ENCODE results near the gene USF2.

DNA sequence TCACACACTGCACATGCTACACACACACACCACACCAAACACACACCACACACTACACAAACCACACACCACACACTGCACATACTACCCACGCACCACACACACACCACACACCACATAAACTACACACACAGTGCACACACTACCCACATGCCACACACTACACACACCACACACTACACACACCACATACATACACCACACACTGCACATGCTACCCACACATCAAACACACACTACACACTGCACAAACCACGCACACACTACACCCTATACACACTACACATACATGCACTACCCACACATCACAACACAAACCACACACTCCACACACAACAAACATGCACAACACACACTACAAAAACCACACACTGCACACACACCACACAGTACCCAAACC is 29.2 kb downstream of the USF2 start:
- TF ChIP-seq, protein P1, sequence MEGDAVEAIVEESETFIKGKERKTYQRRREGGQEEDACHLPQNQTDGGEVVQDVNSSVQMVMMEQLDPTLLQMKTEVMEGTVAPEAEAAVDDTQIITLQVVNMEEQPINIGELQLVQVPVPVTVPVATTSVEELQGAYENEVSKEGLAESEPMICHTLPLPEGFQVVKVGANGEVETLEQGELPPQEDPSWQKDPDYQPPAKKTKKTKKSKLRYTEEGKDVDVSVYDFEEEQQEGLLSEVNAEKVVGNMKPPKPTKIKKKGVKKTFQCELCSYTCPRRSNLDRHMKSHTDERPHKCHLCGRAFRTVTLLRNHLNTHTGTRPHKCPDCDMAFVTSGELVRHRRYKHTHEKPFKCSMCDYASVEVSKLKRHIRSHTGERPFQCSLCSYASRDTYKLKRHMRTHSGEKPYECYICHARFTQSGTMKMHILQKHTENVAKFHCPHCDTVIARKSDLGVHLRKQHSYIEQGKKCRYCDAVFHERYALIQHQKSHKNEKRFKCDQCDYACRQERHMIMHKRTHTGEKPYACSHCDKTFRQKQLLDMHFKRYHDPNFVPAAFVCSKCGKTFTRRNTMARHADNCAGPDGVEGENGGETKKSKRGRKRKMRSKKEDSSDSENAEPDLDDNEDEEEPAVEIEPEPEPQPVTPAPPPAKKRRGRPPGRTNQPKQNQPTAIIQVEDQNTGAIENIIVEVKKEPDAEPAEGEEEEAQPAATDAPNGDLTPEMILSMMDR (conservative IDR thresholded peaks at IDR 0.05 in 1 of 2, IDR thresholded peaks at IDR 0.05 in 1 of 2; ENCODE audit: extremely low read depth in 1 of 2, insufficient read depth in 1 of 2, low read depth in 1 of 2, low read length in 2 of 2): no peak
- TF ChIP-seq EZH2 (IDR thresholded peaks at IDR 0.05; ENCODE audit: borderline replicate concordance, low read length): no peak
